ENCODE results near the gene BCAS4.

BCAS4 gene

GRCh38 chr20:50821994-50822393 lies 27.1 kb downstream of the BCAS4 start:
- no peak for DNase-seq (ENCODE audit: low read depth in 1 of 2, low spot score in 1 of 2)

DNA sequence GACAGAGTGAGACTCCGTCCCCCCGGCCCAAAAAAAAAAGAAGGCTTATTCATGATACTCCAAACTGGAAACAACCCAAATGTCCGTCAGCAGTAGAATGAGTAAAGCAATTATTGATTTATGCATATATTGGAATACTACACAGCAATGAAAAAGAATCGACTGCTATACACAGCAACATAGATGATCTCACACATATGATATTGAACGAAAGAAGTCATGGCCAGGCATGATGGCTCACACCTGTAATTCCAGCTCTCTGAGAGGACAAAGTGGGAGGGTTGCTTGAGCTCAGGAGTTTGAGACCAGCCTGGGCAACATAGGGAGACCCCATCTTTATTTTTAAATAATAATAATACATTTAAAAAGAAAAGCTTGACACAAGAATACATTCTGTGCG lies 28.5 kb downstream of the BCAS4 start:
- no peak for DNase-seq (ENCODE audit: low read depth in 1 of 2, low spot score in 1 of 2)

DNA sequence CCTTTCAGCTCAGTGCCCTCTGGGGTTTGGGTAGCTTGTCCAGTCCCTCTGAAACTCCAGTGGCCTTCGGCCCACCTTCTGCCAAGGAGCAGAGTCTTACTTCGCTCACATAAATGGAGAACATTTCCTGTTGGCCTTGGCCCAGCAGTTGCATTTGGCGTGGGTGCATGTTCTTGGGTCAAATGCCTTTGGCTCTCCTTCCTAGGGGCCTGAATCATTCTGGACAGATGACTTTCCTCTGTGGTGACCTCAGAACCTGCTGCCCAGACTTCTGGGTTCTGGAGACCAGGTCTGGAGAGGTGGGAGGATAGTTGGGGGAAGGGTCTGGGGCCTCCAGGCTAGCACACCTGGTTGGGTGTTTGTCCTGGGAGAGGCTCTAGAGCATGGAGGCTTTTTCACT lies 29.3 kb downstream of the BCAS4 start:
- DNase-seq (ENCODE audit: low read depth in 1 of 2, low spot score in 1 of 2): no peak

- DNase-seq (ENCODE audit: low read depth in 1 of 2, low spot score in 1 of 2): no peak
Measured at GRCh38 chr20:50826121-50826520, 31.3 kb downstream of the BCAS4 start.

DNA sequence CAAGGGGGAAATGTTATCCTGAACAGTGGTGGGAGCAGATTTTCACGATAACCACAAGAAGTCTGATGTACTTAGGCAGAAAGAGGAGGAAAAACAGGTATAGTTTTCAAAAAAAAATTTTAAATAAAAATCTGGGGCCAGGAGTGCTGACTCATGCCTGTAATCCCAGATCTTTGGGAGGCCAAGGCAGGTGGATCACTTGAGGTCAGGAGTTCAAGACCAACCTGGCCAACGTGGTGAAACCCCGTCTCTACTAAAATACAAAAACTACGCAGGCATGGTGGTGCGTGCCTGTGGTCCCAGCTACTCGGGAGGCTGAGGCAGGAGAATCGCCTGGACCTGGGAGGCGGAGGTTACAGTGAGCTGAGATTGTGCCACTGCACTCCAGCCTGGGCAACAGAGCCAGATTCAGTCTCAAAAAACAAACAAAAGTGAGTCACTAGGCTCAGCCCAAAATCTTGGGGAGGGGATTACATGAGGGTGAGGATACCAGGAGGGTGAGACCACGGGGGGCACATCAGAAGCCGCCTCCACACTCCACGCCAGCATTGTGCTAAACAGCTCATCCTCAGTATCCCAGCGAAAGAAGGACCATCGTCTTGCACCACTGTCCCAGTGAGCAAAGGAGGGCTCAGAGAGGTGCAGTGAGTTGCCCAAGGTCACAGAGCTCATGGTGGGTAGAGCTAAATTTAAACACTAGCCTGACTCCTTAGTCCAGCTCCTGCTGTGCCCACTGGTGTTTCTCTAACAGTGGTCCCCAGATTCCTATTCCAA lies 33.7 kb downstream of the BCAS4 start:
- DNase-seq (ENCODE audit: low read depth in 1 of 2, low spot score in 1 of 2): no peak

DNA sequence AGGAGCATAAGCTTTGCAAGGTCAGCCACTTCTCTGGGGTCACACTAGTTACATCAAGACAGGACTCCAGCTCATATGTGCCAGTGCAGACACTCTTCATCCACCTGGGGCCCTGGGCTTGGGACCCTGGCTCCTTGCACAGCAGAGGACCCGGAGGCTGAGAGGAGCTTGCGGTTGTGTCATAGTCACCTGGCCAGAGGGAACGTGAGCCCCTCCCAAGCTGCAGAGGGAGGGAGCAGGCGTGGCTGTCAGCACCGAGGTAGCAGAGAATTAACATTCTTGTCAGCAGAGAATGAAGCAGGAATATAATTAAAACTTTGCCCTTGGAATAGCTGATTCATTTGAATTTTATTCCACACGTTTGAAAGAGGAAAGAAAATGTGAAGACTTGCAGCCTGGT lies 36.8 kb downstream of the BCAS4 start:
- no peak for DNase-seq (ENCODE audit: low read depth in 1 of 2, low spot score in 1 of 2)

DNA sequence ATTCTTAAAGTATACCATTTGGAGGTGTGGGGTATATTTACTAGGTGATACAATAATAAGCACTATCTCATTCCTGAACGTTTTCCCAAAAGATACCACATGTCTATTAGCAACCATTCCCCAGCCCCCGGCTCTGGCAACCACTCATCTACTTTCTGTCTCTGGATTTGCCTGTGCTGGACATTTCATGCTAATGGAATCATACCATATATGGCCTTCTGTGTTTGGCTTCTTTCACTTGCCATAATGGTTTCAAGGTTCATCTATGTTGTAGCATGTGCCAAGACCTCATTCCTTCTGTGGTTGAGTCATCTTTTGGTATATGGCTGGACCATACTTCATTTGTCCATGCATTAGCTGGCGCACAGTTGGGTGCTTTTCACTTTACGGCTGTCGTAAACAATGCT lies 39.7 kb downstream of the BCAS4 start:
- DNase-seq (ENCODE audit: low read depth in 1 of 2, low spot score in 1 of 2): no peak

DNA sequence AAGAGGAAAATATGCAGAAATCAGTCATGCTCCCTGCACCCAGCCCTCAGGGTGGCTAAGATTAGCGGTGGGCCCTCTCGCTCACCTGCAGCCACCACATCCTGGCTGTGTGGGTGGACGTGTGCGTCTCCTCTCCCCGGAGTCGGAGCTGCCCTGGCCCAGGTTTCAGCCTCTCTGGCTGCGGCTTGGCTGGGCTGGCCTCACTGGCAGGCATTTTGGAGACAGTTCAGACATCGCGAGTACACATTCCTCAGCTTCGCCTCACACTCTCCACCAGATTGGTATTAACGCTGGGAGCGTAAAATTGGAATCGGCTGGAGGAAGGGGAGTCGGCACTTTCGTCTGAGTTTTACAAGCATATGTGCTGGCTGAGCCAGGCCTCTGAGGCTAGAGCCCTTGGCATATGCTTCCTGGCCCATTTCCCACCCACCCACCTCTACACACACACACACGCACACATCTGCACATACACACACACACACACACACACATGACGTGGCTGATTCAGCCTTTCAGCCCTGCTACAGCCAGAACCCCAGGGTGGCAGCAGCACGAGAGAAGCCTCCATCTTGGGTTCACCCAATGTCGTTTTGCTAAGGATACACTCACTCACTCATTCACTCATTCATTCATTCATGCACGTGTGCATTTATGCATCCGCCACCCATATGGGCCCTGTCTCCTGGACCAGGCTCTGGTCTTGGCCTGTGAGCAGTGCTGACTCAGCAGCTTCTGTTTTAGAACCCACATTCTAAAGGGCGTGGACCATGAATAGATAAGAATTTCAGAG lies 42.9 kb downstream of the BCAS4 start:
- DNase-seq (ENCODE audit: low read depth in 1 of 2, low spot score in 1 of 2): no peak

- no peak for DNase-seq (ENCODE audit: low read depth in 1 of 2, low spot score in 1 of 2)
Measured at GRCh38 chr20:50838322-50838625, 43.4 kb downstream of the BCAS4 start.

DNA sequence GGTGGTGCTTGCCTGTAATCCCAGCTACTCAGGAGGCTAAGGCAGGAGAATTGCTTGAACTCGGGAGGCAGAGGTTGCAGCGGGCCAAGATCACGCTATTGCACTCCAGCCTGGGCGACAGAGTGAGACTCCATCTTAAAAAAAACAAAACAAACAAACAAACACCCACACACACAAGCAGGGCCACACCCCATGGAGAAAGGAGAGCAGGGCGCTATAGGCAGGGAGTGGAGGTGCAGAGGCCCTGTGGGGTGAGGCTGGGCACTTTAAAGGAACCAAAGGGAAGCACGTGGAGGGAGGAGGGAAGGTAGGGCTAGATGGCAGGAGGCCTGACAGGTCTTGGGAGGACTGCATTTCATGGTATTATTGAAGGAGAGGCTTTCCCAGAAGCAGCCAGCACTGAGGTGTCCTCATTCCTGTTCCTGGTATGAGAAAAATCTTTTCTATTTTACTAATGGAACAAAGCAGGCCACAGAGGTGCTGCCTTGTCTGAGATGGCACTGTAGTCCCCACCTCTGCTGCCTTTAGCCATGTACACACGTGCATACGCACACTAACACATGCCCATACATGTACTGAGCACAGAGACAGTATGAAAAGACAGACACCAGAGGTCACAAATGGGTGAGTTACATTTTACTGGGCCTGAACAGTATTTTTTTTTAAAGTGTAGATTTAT lies 44.0 kb downstream of the BCAS4 start:
- DNase-seq (ENCODE audit: low read depth in 1 of 2, low spot score in 1 of 2): no peak

- no peak for DNase-seq (ENCODE audit: low read depth in 1 of 2, low spot score in 1 of 2)
Measured at GRCh38 chr20:50842821-50843220, 48.0 kb downstream of the BCAS4 start.

DNA sequence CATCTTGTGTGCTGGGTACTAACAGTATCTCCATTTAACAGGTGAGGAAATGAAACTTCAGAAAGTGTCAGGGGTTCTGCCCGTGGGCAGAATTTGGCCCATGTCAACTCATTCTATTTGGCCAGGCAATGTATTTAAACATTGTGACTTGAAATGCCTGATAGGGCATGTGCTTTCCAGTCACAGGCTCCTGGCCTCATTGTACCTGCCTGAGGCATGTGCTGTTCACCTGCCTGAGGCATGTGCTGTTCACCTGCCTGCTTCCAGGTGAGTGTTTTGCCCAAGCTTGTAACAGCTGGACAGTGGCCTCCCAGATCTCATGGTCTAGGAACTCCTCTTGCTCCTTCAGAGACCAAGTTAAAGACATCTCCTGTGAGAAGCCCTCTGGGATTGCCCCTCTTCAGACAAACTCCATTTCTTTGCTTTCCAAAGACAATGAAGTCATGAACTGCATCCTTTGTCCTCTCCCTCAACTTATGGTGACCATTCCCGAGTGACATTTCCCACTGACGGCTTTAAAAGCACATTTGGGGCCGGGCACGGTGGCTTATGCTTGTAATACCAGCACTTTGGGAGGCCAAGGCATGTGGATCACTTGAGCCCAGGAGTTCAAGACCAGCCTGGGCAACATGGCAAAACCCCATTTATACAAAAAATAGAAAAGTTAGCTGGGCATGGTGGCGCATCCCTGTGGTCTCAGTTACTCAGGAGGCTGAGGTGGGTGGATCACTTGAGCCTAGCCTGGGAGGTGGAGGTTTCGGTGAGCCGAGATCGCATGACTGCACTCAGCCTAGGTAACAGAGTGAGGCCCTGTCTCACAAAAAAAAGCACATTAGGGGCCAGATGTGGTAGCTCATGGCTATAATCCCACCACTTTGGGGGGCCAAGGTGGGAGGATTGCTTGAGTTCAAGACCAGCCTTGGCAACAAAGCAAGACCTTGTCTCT lies 48.7 kb downstream of the BCAS4 start:
- DNase-seq (ENCODE audit: low read depth in 1 of 2, low spot score in 1 of 2): no peak

DNA sequence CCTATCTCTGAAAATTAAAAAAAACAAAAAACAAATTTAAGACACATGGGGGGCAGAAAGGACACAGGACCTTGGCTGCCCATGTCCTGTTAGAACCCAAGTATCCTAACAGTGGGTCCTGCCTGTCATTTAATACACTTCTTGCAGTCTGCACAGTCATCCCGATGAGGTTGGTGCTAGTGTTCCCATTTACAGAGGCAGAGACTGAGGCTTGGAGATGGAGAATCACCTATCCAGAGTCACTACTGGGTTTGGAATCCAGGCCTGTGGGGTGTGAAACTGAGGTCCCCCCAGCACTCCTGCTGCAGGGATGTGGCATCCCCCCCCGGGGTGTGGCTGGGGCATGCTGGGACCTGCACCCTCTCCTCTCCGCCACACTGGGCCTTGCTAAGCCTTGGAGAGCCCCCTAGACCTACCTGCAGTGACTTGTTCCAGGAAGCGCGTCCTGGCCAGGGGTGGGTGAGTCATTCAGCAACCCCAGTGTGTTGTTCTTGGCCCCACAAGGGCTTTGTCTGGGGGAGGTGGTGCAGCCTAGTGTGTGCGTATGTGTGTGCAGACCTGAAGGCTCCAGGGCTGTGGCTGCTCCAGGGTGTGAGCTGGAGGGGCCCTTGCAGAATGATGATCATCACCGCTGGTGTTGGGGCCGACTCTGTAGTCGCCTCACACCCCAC lies 49.7 kb downstream of the BCAS4 start:
- DNase-seq (ENCODE audit: low read depth in 1 of 2, low spot score in 1 of 2): peak in 1 of 2 donors; percentile 9

DNA sequence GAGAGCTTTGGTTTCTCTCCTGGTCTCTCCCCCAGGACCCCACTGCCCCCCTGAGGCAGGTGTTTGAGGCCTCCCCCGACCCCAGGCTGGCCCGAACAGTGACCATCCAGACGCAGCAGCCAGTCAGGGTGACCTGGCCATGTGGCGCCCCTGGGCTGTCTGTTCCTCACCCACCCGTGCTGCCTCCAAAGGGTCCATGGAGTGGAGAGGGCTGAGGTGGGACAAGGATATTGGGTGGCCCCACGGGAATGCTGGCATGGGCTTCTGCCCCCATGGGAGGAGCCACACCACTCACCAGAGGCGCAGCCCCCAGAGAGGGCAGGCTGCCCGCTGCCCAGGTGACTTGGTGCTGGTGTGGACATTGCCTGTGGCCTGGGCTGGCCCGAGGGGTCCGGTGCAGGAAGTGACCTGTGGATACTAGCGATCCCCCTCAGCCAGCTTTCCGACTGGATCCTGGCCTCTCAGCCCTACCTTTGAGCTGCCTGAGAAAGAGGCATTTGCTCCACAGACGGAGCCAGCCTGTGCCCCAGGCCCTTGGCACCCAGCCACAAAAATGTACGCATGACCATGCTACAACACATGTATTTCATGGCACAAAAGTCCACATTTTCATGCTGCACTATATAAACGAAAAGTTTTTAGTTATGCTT lies 50.8 kb downstream of the BCAS4 start:
- no peak for DNase-seq (ENCODE audit: low read depth in 1 of 2, low spot score in 1 of 2)

- no peak for DNase-seq (ENCODE audit: low read depth in 1 of 2, low spot score in 1 of 2)
Measured at GRCh38 chr20:50848341-50848808, 53.5 kb downstream of the BCAS4 start.

- no peak for DNase-seq (ENCODE audit: low read depth in 1 of 2, low spot score in 1 of 2)
Measured at GRCh38 chr20:50848846-50849673, 54.2 kb downstream of the BCAS4 start.

DNA sequence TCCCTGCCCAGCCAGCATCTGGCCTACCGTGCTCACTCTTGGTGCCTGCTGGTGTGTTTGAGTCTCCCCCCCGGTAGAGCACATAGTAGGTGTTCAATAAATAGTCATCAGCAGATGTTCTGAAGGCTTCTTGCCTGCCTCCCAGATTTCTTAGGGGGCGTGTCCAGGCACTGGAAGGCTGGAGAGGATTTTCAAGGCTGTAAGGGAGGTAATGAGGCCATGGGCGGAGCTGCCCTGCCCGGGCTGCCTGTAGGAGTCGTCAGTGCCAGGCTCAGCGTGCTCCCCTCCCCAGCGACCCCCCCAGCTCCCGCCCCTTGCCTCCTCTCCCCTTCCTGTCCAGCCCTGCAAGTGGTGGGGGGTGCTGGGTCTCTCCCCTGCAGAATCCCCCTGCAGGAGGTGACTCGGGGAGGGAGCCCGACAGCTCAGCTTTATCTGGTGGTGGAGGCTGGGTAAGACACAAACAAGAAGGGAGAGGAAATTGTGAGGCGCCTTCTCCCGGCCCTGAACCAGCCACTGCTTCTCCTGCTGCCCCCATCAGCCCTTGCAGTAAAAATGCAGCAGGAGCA lies 55.9 kb downstream of the BCAS4 start:
- no peak for DNase-seq (ENCODE audit: low read depth in 1 of 2, low spot score in 1 of 2)

DNA sequence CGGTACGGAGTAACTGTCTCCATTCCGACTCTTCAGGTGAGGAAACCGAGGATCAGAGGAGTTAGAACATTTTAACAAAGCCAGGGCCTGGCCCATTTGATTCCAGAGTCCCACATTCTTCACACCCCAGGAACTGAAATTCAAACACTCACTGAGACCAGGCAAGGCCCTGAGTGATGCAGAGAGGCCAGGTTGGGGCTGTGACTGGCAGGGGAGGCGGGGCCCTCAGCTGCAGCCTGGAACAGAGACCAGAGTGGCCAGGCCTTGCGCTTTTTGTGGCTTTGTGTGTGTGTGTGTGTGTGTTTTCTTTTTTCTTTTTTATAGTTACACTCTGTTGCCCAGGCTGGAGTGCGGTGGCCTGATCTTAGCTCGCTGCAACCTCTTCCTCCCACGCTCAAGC lies 57.2 kb downstream of the BCAS4 start:
- no peak for DNase-seq (ENCODE audit: low read depth in 1 of 2, low spot score in 1 of 2)
